Stomach (tissue), 4 donors: ENCODE measurements around the gene IGFALS.

ENCODE experiments used
- EP300 ChIP-seq: sonication (generic); formaldehyde crosslinking; IDR thresholded peaks from one replicate; pipeline ENCODE4 v1.6.1; 2017; ENCODE audit warnings: antibody characterized with exemption
- TF ChIP-seq, protein P1 (sequence below), 7 experiments: fragments of 450-650 bp in 4 of 7; fragments of 200-600 bp in 3 of 7; sonication (generic) in 3 of 7; IDR thresholded peaks; one replicate each; pipeline ENCODE4 v1.5.1; 2016 to 2019; ENCODE audit warnings: antibody characterized with exemption in 7 of 7, control low read depth in 2 of 7, mild to moderate bottlenecking in 1 of 7

DNA sequence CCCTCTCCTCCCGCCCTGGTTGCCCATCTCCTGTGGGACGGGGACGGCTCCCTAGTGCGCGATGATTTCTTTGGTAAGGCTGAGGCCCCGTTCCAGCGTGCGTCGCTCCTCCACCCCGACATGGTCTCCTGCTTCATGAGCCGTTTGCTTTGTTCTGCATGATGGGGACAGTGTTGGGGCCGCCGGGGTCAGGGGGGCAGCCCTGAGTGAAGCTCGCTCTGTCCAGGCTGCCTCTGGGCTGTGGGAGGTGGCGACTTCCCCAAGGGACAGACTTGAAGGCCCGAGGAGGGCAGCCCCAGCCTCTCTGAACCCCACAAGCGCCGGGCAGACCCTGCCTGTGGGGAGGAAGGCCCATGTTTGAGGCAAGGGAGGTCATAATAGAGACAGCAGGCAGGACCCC, 34.6 kb downstream of the IGFALS start:
- TF ChIP-seq EP300: no peak
- TF ChIP-seq, protein P1, sequence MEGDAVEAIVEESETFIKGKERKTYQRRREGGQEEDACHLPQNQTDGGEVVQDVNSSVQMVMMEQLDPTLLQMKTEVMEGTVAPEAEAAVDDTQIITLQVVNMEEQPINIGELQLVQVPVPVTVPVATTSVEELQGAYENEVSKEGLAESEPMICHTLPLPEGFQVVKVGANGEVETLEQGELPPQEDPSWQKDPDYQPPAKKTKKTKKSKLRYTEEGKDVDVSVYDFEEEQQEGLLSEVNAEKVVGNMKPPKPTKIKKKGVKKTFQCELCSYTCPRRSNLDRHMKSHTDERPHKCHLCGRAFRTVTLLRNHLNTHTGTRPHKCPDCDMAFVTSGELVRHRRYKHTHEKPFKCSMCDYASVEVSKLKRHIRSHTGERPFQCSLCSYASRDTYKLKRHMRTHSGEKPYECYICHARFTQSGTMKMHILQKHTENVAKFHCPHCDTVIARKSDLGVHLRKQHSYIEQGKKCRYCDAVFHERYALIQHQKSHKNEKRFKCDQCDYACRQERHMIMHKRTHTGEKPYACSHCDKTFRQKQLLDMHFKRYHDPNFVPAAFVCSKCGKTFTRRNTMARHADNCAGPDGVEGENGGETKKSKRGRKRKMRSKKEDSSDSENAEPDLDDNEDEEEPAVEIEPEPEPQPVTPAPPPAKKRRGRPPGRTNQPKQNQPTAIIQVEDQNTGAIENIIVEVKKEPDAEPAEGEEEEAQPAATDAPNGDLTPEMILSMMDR (IDR thresholded peaks at IDR 0.05): no peak
